PC-9 (cell line): ENCODE data around the gene SLC44A3. TPM values are rescaled to one million over a fixed set of nuclear protein-coding genes. Genes with fewer than 3 reads are reported as not detected.

Source experiments
- BruUV-seq: library from RNA; stranded (reverse); fragments of 400-500 nt; replicated peaks from 2 replicates; lab custom pipeline; 2021; lab: Mats Ljungman, UMichigan
- CTCF ChIA-PET: fragments of 300-600 bp; sonication (Branson Sonifier 250); formaldehyde crosslinking; loops from one replicate; lab custom pipeline; 2022; ENCODE audit warnings: antibody characterized with exemption; lab: Charles Lee
- POLR2A ChIA-PET: fragments of 300-600 bp; sonication (Branson Sonifier 250); formaldehyde crosslinking; loops from one replicate; lab custom pipeline; 2022; ENCODE audit warnings: antibody characterized with exemption; ENCODE audit not compliant: unreplicated experiment; lab: Charles Lee
- DNase-seq, 2 experiments: peaks; one replicate each; pipeline versions ENCODE4 v3.0.0 to v3.0.0-alpha.2; 2015 to 2022; ENCODE audit warnings: mixed read lengths in 1 of 2
- H2AFZ ChIP-seq: fragments of 200-600 bp; sonication (generic); 2 replicates; pipeline ENCODE4 v1.8.1; 2017; ENCODE audit warnings: antibody characterized with exemption
- H3F3A ChIP-seq: fragments of 200-600 bp; sonication (generic); 2 replicates; pipeline ENCODE4 v1.8.1; 2017; ENCODE audit warnings: antibody characterized with exemption, mild to moderate bottlenecking, low read depth; ENCODE audit not compliant: insufficient read depth
- H3K27ac ChIP-seq: fragments of 200-600 bp; sonication (generic); 2 replicates; pipeline ENCODE4 v1.6.1; 2016; ENCODE audit warnings: mixed run types
- H3K27me3 ChIP-seq: fragments of 200-600 bp; sonication (generic); 2 replicates; pipeline ENCODE4 v1.6.1; 2016; ENCODE audit warnings: low read depth, mixed run types; ENCODE audit not compliant: insufficient read depth
- H3K36me3 ChIP-seq: fragments of 200-600 bp; sonication (generic); 2 replicates; pipeline ENCODE4 v1.6.1; 2016; ENCODE audit warnings: low read depth, mixed run types
- H3K4me1 ChIP-seq: fragments of 200-600 bp; sonication (generic); replicated peaks from 2 replicates; pipeline ENCODE4 v1.6.1; 2016; ENCODE audit warnings: mixed run types; ENCODE audit not compliant: insufficient read depth
- H3K4me2 ChIP-seq: fragments of 200-600 bp; sonication (generic); 2 replicates; pipeline ENCODE4 v1.6.1; 2017; ENCODE audit warnings: mixed run types
- H3K4me3 ChIP-seq: fragments of 200-600 bp; sonication (generic); 2 replicates; pipeline ENCODE4 v1.6.1; 2016; ENCODE audit warnings: mixed run types
- H3K79me2 ChIP-seq: fragments of 200-600 bp; sonication (generic); 2 replicates; pipeline ENCODE4 v1.6.1; 2017; ENCODE audit warnings: low read depth, mixed run types
- H3K9me2 ChIP-seq: fragments of 200-600 bp; sonication (generic); 2 replicates; pipeline ENCODE4 v1.8.1; 2017; ENCODE audit warnings: mild to moderate bottlenecking; ENCODE audit not compliant: insufficient read depth
- H3K9me3 ChIP-seq: fragments of 200-600 bp; sonication (generic); 2 replicates; pipeline ENCODE4 v1.8.1; 2016; ENCODE audit warnings: low read depth; ENCODE audit not compliant: insufficient read depth
- H4K20me1 ChIP-seq: fragments of 200-600 bp; sonication (generic); 2 replicates; pipeline ENCODE4 v1.8.1; 2017; ENCODE audit not compliant: insufficient read depth
- CTCF ChIP-seq: fragments of 200-600 bp; sonication (generic); conservative IDR thresholded peaks from 2 replicates; pipeline ENCODE4 v1.6.1; 2017; ENCODE audit warnings: mixed run types, antibody characterized with exemption, mild to moderate bottlenecking, moderate library complexity
- EZH2 ChIP-seq: fragments of 200-600 bp; sonication (generic); IDR thresholded peaks from 2 replicates; pipeline ENCODE4 v1.8.0; 2017; ENCODE audit warnings: antibody characterized with exemption, low read depth
- intact Hi-C: fragments of 100-400 bp; cut with micrococcal nuclease; formaldehyde crosslinking; loops from one replicate; pipeline ENCODE4 v1.10.0; 2022; ENCODE audit not compliant: unreplicated experiment
- total RNA-seq: library from RNA; stranded (reverse); gene quantifications from 2 replicates; pipeline ENCODE4 v1.2.3, GENCODE V29; 2021

Gene SLC44A3
- total RNA-seq, 1 experiment from 2014 or later: 17.5 TPM

- H3K27ac ChIP-seq: no peak overlapping the region
- H3K4me2 ChIP-seq: no peak overlapping the region
- H3K79me2 ChIP-seq: peaks cover 13% of the 10 kb centered on the region; the same call in 1 of the 2 replicates
- ChIA-PET CTCF (interaction anchor here (0.9 to 1.1 kb wide), 2 partner anchors 91 to 289 kb away, joined by 3 to 5 read pairs; no protein-coding TSS in a partner anchor), POLR2A (interaction anchor here (0.8 kb wide), 1 partner anchor 279 kb away, joined by 8 read pairs; no protein-coding TSS in a partner anchor)
- peaks cover 22% of the 10 kb centered on the region for H3F3A ChIP-seq
- DNase-seq: no peak
- intact Hi-C loops: loop anchor here (5.0 to 10.0 kb wide), 3 partner anchors 92 to 570 kb away; partner anchors contain the start of genes ARHGAP29 and F3
- H3K9me2 ChIP-seq: no peaks in the 10 kb centered on the region
- H3K9me3 ChIP-seq: no peaks in the 10 kb centered on the region
- H3K4me1 ChIP-seq: peaks cover 38% of the 10 kb centered on the region
- H3K36me3 ChIP-seq: no peaks in the 10 kb centered on the region
- no peak for TF ChIP-seq CTCF
- TF ChIP-seq EZH2: no peak
- H3K27me3 ChIP-seq: no peaks in the 10 kb centered on the region
- no peak overlapping the region for H2AFZ ChIP-seq
- H4K20me1 ChIP-seq: no peaks in the 10 kb centered on the region
- no TSS peak for BruUV-seq
- no peak overlapping the region for H3K4me3 ChIP-seq
Observed at GRCh38 chr1:94804442-94804837, 15.7 kb upstream of the SLC44A3 start.

- Histone ChIP-seq H3K36me3 (no peaks in the 10 kb centered on the region), H3K79me2 (peaks cover 13% of the 10 kb centered on the region; the same call in 1 of the 2 replicates), H3F3A (peaks cover 25% of the 10 kb centered on the region), H3K4me3 (no peak overlapping the region), H4K20me1 (no peaks in the 10 kb centered on the region), H2AFZ (no peak overlapping the region), H3K27me3 (no peaks in the 10 kb centered on the region), H3K9me2 (no peaks in the 10 kb centered on the region), H3K27ac (no peak overlapping the region), H3K4me2 (no peak overlapping the region), H3K4me1 (peaks cover 34% of the 10 kb centered on the region), H3K9me3 (no peaks in the 10 kb centered on the region)
- intact Hi-C loops: loop anchor here (1.0 to 10.0 kb wide), 6 partner anchors 121 to 899 kb away; partner anchors contain the start of genes ARHGAP29, CNN3 and GCLM
- peak; percentile 53 to 57 for DNase-seq
- peak; percentile 100 for TF ChIP-seq CTCF
- no peak for TF ChIP-seq EZH2
- ChIA-PET POLR2A (no interaction called here), CTCF (interaction anchor here (0.7 to 1.2 kb wide), 3 partner anchors 186 to 290 kb away, joined by 3 to 5 read pairs (median 3); no protein-coding TSS in a partner anchor)
- no TSS peak for BruUV-seq
Observed at GRCh38 chr1:94805912-94806311, 14.2 kb upstream of the SLC44A3 start.

- H3K79me2 ChIP-seq: peaks cover 13% of the 10 kb centered on the region; the same call in 1 of the 2 replicates
- peaks cover 28% of the 10 kb centered on the region for H3K4me1 ChIP-seq
- intact Hi-C loops: loop anchor here (1.0 to 10.0 kb wide), 5 partner anchors 121 to 899 kb away; partner anchors contain the start of genes ARHGAP29, CNN3 and GCLM
- H3K9me2 ChIP-seq: no peaks in the 10 kb centered on the region
- peaks cover 24% of the 10 kb centered on the region for H3F3A ChIP-seq
- no peak overlapping the region for H2AFZ ChIP-seq
- POLR2A ChIA-PET: no interaction called here
- H3K4me2 ChIP-seq: no peak overlapping the region
- no peaks in the 10 kb centered on the region for H4K20me1 ChIP-seq
- no peaks in the 10 kb centered on the region for H3K9me3 ChIP-seq
- DNase-seq: no peak
- H3K27me3 ChIP-seq: no peaks in the 10 kb centered on the region
- TF ChIP-seq CTCF (no peak), EZH2 (no peak)
- no TSS peak for BruUV-seq
- H3K36me3 ChIP-seq: no peaks in the 10 kb centered on the region
- no peak overlapping the region for H3K27ac ChIP-seq
- no peak overlapping the region for H3K4me3 ChIP-seq
- CTCF ChIA-PET: interaction anchor here (0.7 to 1.2 kb wide), 2 partner anchors 187 to 235 kb away, joined by 3 read pairs; no protein-coding TSS in a partner anchor
Observed at GRCh38 chr1:94806441-94806871, 13.7 kb upstream of the SLC44A3 start.
